ENCODE data around the gene DHRS4L2. TPM values are rescaled to one million over a fixed set of nuclear protein-coding genes. Genes with fewer than 3 reads are reported as not detected.
"Not testable (repeated sequence)": the region's sequence is repeated elsewhere in the genome, so short reads cannot be mapped to it uniquely, and the experiment has no call there.

The DHRS4L2 gene
- total RNA-seq: 22.1 and 22.5 TPM in 2 replicates

GRCh38 chr14:23988607-23989363 lies at the start of gene DHRS4L2:
DHRS4L2 (plus strand) TSS chr14:23988929; CDS start chr14:23988948, 19 bp downstream.
- Mint-ChIP-seq H3K4me1 (peaks cover 26% of the 10 kb centered on the region), H3K4me3 (peak within 1 kb of the TSS; percentile 87), H3K27ac (peak within 1 kb of the TSS; percentile 85)
- DNase-seq: peak; percentile 96
- H3K27me3 Mint-ChIP-seq; H3K36me3 Mint-ChIP-seq (ENCODE audit: low read depth); H3K9me3 Mint-ChIP-seq: not testable (repeated sequence)
- intact Hi-C loops (cut with micrococcal nuclease): loop anchor here (1.0 to 5.0 kb wide), 3 partner anchors 49 to 104 kb away; partner anchors contain the start of gene PCK2

GRCh38 chr14:23939607-23940326 lies 49.0 kb upstream of the DHRS4L2 start:
- Mint-ChIP-seq H3K27me3 (peaks cover 2% of the 10 kb centered on the region), H3K4me3 (no peak overlapping the region), H3K4me1 (no peaks in the 10 kb centered on the region), H3K36me3 (ENCODE audit: low read depth) (peaks cover 4% of the 10 kb centered on the region), H3K27ac (no peak overlapping the region), H3K9me3 (no peaks in the 10 kb centered on the region)
- intact Hi-C loops (cut with micrococcal nuclease): no loop called here
- DNase-seq: peak; percentile 40

GRCh38 chr14:23941230-23941629 lies 47.5 kb upstream of the DHRS4L2 start:
- Mint-ChIP-seq H3K27me3 (peaks cover 2% of the 10 kb centered on the region), H3K9me3 (no peaks in the 10 kb centered on the region), H3K36me3 (ENCODE audit: low read depth) (peaks cover 4% of the 10 kb centered on the region), H3K27ac (no peak overlapping the region), H3K4me1 (peaks cover 2% of the 10 kb centered on the region), H3K4me3 (no peak overlapping the region)
- DNase-seq: peak; percentile 42
- intact Hi-C loops (cut with micrococcal nuclease): no loop called here

- peak; percentile 11 for DNase-seq
- Mint-ChIP-seq H3K4me1 (peaks cover 4% of the 10 kb centered on the region), H3K4me3 (no peak overlapping the region), H3K27ac (no peak overlapping the region), H3K9me3 (no peaks in the 10 kb centered on the region), H3K27me3 (peaks cover 2% of the 10 kb centered on the region), H3K36me3 (ENCODE audit: low read depth) (peaks cover 4% of the 10 kb centered on the region)
- intact Hi-C loops (cut with micrococcal nuclease): no loop called here
These were observed 47.1 kb upstream of the DHRS4L2 start for GRCh38 chr14:23941669-23942068.

GRCh38 chr14:23942587-23942986 lies 46.1 kb upstream of the DHRS4L2 start:
- Mint-ChIP-seq H3K27me3 (peaks cover 2% of the 10 kb centered on the region), H3K36me3 (ENCODE audit: low read depth) (peaks cover 4% of the 10 kb centered on the region), H3K4me3 (no peak overlapping the region), H3K27ac (no peak overlapping the region), H3K4me1 (peaks cover 4% of the 10 kb centered on the region), H3K9me3 (no peaks in the 10 kb centered on the region)
- intact Hi-C loops (cut with micrococcal nuclease): no loop called here
- DNase-seq: peak; percentile 43

- intact Hi-C loops (cut with micrococcal nuclease); DNase-seq; H3K27ac Mint-ChIP-seq; H3K9me3 Mint-ChIP-seq; H3K27me3 Mint-ChIP-seq; H3K4me3 Mint-ChIP-seq; H3K36me3 Mint-ChIP-seq (ENCODE audit: low read depth): not testable (repeated sequence)
- peaks cover 15% of the 10 kb centered on the region for H3K4me1 Mint-ChIP-seq
These were observed 39.7 kb upstream of the DHRS4L2 start for GRCh38 chr14:23949069-23949468.

- H3K27me3 Mint-ChIP-seq: no peaks in the 10 kb centered on the region
- H3K27ac Mint-ChIP-seq: no peak overlapping the region
- peaks cover 8% of the 10 kb centered on the region for H3K36me3 Mint-ChIP-seq (ENCODE audit: low read depth)
- H3K9me3 Mint-ChIP-seq: peaks cover 9% of the 10 kb centered on the region
- no peak overlapping the region for H3K4me3 Mint-ChIP-seq
- intact Hi-C loops (cut with micrococcal nuclease): no loop called here
- peaks cover 19% of the 10 kb centered on the region for H3K4me1 Mint-ChIP-seq
- peak; percentile 46 for DNase-seq
These were observed 38.2 kb upstream of the DHRS4L2 start for GRCh38 chr14:23950411-23951135.

- H3K4me3 Mint-ChIP-seq; H3K9me3 Mint-ChIP-seq; DNase-seq; H3K27ac Mint-ChIP-seq; intact Hi-C loops (cut with micrococcal nuclease); H3K27me3 Mint-ChIP-seq; H3K36me3 Mint-ChIP-seq (ENCODE audit: low read depth): not testable (repeated sequence)
- peaks cover 18% of the 10 kb centered on the region for H3K4me1 Mint-ChIP-seq
These were observed 37.6 kb upstream of the DHRS4L2 start for GRCh38 chr14:23951136-23951466.

GRCh38 chr14:23951590-23952201 lies 37.0 kb upstream of the DHRS4L2 start:
- Mint-ChIP-seq H3K27me3 (no peaks in the 10 kb centered on the region), H3K36me3 (ENCODE audit: low read depth) (peaks cover 12% of the 10 kb centered on the region), H3K27ac (no peak overlapping the region), H3K4me1 (peaks cover 15% of the 10 kb centered on the region), H3K4me3 (no peak overlapping the region), H3K9me3 (peaks cover 9% of the 10 kb centered on the region)
- intact Hi-C loops (cut with micrococcal nuclease): no loop called here
- peak; percentile 53 for DNase-seq

- Mint-ChIP-seq H3K36me3 (ENCODE audit: low read depth) (peaks cover 14% of the 10 kb centered on the region), H3K4me3 (peak overlapping the region; percentile 99), H3K27ac (peak overlapping the region; percentile 70), H3K4me1 (peaks cover 15% of the 10 kb centered on the region)
- DNase-seq, H3K27me3 Mint-ChIP-seq, H3K9me3 Mint-ChIP-seq: not testable (repeated sequence)
- intact Hi-C loops (cut with micrococcal nuclease): loop anchor here (1.0 kb wide), 1 partner anchor 321 kb away; no protein-coding TSS in a partner anchor
These were observed 35.6 kb upstream of the DHRS4L2 start for GRCh38 chr14:23953116-23953463.

GRCh38 chr14:23953464-23954278 lies 35.1 kb upstream of the DHRS4L2 start, which contains the start of gene DHRS4:
DHRS4 (plus strand) TSS chr14:23953770; CDS start chr14:23953789, 19 bp downstream.
- H3K4me1 Mint-ChIP-seq: peaks cover 15% of the 10 kb centered on the region
- H3K27me3 Mint-ChIP-seq: no peaks in the 10 kb centered on the region
- peak; percentile 93 for DNase-seq
- peak within 1 kb of the TSS; percentile 99 for H3K4me3 Mint-ChIP-seq
- H3K27ac Mint-ChIP-seq: peak within 1 kb of the TSS; percentile 90
- peaks cover 14% of the 10 kb centered on the region for H3K36me3 Mint-ChIP-seq (ENCODE audit: low read depth)
- H3K9me3 Mint-ChIP-seq: peaks cover 5% of the 10 kb centered on the region
- intact Hi-C loops (cut with micrococcal nuclease): loop anchor here (1.0 to 2.0 kb wide), 3 partner anchors 287 to 489 kb away; partner anchors contain the start of gene SDR39U1

- Mint-ChIP-seq H3K36me3 (ENCODE audit: low read depth) (peaks cover 11% of the 10 kb centered on the region), H3K4me1 (peaks cover 15% of the 10 kb centered on the region), H3K27ac (peak overlapping the region; percentile 90), H3K4me3 (peak overlapping the region; percentile 99)
- intact Hi-C loops (cut with micrococcal nuclease): loop anchor here (1.0 to 2.0 kb wide), 2 partner anchors 288 to 489 kb away; partner anchors contain the start of gene SDR39U1
- not testable (repeated sequence) for H3K9me3 Mint-ChIP-seq, H3K27me3 Mint-ChIP-seq, DNase-seq
These were observed 34.5 kb upstream of the DHRS4L2 start for GRCh38 chr14:23954279-23954614.

GRCh38 chr14:23954965-23955364 lies 33.8 kb upstream of the DHRS4L2 start:
- H3K27ac Mint-ChIP-seq, DNase-seq, H3K9me3 Mint-ChIP-seq, H3K27me3 Mint-ChIP-seq, H3K4me3 Mint-ChIP-seq: not testable (repeated sequence)
- peaks cover 11% of the 10 kb centered on the region for H3K36me3 Mint-ChIP-seq (ENCODE audit: low read depth)
- intact Hi-C loops (cut with micrococcal nuclease): loop anchor here (1.0 to 2.0 kb wide), 2 partner anchors 289 to 488 kb away; partner anchors contain the start of gene SDR39U1
- H3K4me1 Mint-ChIP-seq: peaks cover 15% of the 10 kb centered on the region
